Measurements from ENCODE around the gene CD1C.

GRCh38 chr1:158331106-158331425, 41.3 kb downstream of the CD1C start:
- TF ChIP-seq CTCF (IDR thresholded peaks at IDR 0.05; ENCODE audit: low read length) (no peak), EZH2 (IDR thresholded peaks at IDR 0.05; ENCODE audit: borderline replicate concordance, low read length) (no peak)
